ENCODE measurements around the gene CDKL2. TPM values are rescaled to one million over a fixed set of nuclear protein-coding genes. Genes with fewer than 3 reads are reported as not detected.

Gene CDKL2
- total and polyA plus RNA-seq, 2 of the 8 experiments (the other 6 are each of a cell fraction or from before 2014, with no cell fraction given), result 1.4 to 2.1 TPM

DNA sequence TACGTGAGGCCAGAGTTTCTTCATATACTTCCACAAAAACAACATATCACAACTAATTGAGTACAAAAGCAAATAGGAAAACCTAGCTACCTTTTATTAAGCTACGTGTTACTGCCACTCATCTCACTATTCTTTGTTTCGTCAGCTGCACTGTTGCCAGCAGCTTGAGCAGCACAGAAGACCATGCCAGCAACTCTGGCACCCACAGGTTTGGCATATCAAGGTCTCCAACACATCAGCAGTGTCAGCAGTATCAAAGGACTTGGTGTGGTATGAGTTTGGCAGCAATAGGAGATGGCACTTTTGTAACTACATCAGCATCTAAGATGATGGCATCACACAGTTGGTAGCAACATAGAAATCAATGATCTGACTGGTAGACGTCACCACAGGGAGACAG lies 30.7 kb downstream of the CDKL2 start (continued):
- TF ChIP-seq, protein P1, sequence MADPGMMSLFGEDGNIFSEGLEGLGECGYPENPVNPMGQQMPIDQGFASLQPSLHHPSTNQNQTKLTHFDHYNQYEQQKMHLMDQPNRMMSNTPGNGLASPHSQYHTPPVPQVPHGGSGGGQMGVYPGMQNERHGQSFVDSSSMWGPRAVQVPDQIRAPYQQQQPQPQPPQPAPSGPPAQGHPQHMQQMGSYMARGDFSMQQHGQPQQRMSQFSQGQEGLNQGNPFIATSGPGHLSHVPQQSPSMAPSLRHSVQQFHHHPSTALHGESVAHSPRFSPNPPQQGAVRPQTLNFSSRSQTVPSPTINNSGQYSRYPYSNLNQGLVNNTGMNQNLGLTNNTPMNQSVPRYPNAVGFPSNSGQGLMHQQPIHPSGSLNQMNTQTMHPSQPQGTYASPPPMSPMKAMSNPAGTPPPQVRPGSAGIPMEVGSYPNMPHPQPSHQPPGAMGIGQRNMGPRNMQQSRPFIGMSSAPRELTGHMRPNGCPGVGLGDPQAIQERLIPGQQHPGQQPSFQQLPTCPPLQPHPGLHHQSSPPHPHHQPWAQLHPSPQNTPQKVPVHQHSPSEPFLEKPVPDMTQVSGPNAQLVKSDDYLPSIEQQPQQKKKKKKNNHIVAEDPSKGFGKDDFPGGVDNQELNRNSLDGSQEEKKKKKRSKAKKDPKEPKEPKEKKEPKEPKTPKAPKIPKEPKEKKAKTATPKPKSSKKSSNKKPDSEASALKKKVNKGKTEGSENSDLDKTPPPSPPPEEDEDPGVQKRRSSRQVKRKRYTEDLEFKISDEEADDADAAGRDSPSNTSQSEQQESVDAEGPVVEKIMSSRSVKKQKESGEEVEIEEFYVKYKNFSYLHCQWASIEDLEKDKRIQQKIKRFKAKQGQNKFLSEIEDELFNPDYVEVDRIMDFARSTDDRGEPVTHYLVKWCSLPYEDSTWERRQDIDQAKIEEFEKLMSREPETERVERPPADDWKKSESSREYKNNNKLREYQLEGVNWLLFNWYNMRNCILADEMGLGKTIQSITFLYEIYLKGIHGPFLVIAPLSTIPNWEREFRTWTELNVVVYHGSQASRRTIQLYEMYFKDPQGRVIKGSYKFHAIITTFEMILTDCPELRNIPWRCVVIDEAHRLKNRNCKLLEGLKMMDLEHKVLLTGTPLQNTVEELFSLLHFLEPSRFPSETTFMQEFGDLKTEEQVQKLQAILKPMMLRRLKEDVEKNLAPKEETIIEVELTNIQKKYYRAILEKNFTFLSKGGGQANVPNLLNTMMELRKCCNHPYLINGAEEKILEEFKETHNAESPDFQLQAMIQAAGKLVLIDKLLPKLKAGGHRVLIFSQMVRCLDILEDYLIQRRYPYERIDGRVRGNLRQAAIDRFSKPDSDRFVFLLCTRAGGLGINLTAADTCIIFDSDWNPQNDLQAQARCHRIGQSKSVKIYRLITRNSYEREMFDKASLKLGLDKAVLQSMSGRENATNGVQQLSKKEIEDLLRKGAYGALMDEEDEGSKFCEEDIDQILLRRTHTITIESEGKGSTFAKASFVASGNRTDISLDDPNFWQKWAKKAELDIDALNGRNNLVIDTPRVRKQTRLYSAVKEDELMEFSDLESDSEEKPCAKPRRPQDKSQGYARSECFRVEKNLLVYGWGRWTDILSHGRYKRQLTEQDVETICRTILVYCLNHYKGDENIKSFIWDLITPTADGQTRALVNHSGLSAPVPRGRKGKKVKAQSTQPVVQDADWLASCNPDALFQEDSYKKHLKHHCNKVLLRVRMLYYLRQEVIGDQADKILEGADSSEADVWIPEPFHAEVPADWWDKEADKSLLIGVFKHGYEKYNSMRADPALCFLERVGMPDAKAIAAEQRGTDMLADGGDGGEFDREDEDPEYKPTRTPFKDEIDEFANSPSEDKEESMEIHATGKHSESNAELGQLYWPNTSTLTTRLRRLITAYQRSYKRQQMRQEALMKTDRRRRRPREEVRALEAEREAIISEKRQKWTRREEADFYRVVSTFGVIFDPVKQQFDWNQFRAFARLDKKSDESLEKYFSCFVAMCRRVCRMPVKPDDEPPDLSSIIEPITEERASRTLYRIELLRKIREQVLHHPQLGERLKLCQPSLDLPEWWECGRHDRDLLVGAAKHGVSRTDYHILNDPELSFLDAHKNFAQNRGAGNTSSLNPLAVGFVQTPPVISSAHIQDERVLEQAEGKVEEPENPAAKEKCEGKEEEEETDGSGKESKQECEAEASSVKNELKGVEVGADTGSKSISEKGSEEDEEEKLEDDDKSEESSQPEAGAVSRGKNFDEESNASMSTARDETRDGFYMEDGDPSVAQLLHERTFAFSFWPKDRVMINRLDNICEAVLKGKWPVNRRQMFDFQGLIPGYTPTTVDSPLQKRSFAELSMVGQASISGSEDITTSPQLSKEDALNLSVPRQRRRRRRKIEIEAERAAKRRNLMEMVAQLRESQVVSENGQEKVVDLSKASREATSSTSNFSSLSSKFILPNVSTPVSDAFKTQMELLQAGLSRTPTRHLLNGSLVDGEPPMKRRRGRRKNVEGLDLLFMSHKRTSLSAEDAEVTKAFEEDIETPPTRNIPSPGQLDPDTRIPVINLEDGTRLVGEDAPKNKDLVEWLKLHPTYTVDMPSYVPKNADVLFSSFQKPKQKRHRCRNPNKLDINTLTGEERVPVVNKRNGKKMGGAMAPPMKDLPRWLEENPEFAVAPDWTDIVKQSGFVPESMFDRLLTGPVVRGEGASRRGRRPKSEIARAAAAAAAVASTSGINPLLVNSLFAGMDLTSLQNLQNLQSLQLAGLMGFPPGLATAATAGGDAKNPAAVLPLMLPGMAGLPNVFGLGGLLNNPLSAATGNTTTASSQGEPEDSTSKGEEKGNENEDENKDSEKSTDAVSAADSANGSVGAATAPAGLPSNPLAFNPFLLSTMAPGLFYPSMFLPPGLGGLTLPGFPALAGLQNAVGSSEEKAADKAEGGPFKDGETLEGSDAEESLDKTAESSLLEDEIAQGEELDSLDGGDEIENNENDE (IDR thresholded peaks at IDR 0.05; ENCODE audit: insufficient replicate concordance, low read length), result no peak
- TF ChIP-seq, protein P2, sequence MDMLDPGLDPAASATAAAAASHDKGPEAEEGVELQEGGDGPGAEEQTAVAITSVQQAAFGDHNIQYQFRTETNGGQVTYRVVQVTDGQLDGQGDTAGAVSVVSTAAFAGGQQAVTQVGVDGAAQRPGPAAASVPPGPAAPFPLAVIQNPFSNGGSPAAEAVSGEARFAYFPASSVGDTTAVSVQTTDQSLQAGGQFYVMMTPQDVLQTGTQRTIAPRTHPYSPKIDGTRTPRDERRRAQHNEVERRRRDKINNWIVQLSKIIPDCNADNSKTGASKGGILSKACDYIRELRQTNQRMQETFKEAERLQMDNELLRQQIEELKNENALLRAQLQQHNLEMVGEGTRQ (IDR thresholded peaks at IDR 0.05; ENCODE audit: low read length), result no peak
- TF ChIP-seq SP1 (IDR thresholded peaks at IDR 0.05; ENCODE audit: low read depth, low read length) (no peak), NANOG (IDR thresholded peaks at IDR 0.05; ENCODE audit: insufficient read depth, low read depth, low read length, poor library complexity, severe bottlenecking) (no peak)

All from H1 (cell line).